Activated B cell treated with CpG ODN at 0.5 μM for 24 hours (primary cell): ENCODE results near the gene ENTHD1. TPM values are rescaled to one million over a fixed set of nuclear protein-coding genes. Genes with fewer than 3 reads are reported as not detected.
A peak's percentile ranks its signal among the peaks of the same experiment; 100 is the strongest.
"Not testable (repeated sequence)": the region's sequence is repeated elsewhere in the genome, so short reads cannot be mapped to it uniquely, and the experiment has no call there.

Experiments
- ATAC-seq: fragments of 200-7000 bp; cut with Tn5 transposase; one replicate; pipeline ENCODE4 v1.10.0; 2021; ENCODE audit warnings: low read depth, mild to moderate bottlenecking, moderate library complexity
- CTCF ChIA-PET: fragments of 350-600 bp; sonication (Branson Sonifier 250); formaldehyde crosslinking; loops from one replicate; lab custom pipeline; 2021; ENCODE audit warnings: antibody characterized with exemption; lab: Charles Lee
- POLR2A ChIA-PET: fragments of 350-600 bp; sonication (Branson Sonifier 250); formaldehyde crosslinking; loops from one replicate; lab custom pipeline; 2021; ENCODE audit warnings: antibody characterized with exemption; lab: Charles Lee
- DNase-seq: peaks from one replicate; pipeline ENCODE4 v3.0.0; 2022
- H3K27ac Mint-ChIP-seq: one replicate; pipeline ENCODE4 v1.8.0; 2020; ENCODE audit warnings: mixed read lengths
- H3K27me3 Mint-ChIP-seq: one replicate; pipeline ENCODE4 v1.8.0; 2021; ENCODE audit warnings: mixed read lengths
- H3K36me3 Mint-ChIP-seq: one replicate; pipeline ENCODE4 v1.8.0; 2021; ENCODE audit warnings: low read depth, mixed read lengths
- H3K4me1 Mint-ChIP-seq: one replicate; pipeline ENCODE4 v1.8.0; 2021; ENCODE audit warnings: mixed read lengths
- H3K4me3 Mint-ChIP-seq: one replicate; pipeline ENCODE4 v1.8.0; 2020; ENCODE audit warnings: mild to moderate bottlenecking, mixed read lengths
- H3K9me3 Mint-ChIP-seq: one replicate; pipeline ENCODE4 v1.8.0; 2020; ENCODE audit warnings: mixed read lengths
- CTCF ChIP-seq: fragments of 200-600 bp; IDR thresholded peaks from one replicate; pipeline ENCODE4 v1.8.0; 2022; ENCODE audit warnings: antibody characterized with exemption, mild to moderate bottlenecking
- intact Hi-C: fragments of 100-400 bp; cut with micrococcal nuclease; formaldehyde crosslinking; loops from one replicate; pipeline ENCODE4 v1.15.1; 2024
- total RNA-seq: library from RNA; stranded (reverse); gene quantifications from 2 replicates; pipeline ENCODE4 v1.2.3, GENCODE V29; 2022

ENTHD1 gene
- total RNA-seq, 1 donor from 2014 or later, result not detected

GRCh38 chr22:39906207-39906606 lies 12.6 kb upstream of the ENTHD1 start:
- ChIA-PET CTCF (no interaction called here), POLR2A (no interaction called here)
- Mint-ChIP-seq H3K27me3 (no peaks in the 10 kb centered on the region), H3K27ac (no peak overlapping the region), H3K36me3 (peaks cover 8% of the 10 kb centered on the region), H3K4me1 (peaks cover 57% of the 10 kb centered on the region), H3K4me3 (no peak overlapping the region), H3K9me3 (no peaks in the 10 kb centered on the region)
- TF ChIP-seq CTCF, result no peak
- intact Hi-C loops, result no loop called here
- no peak for DNase-seq
- no peak for ATAC-seq

GRCh38 chr22:39905687-39906086 lies 12.1 kb upstream of the ENTHD1 start:
- no peak for TF ChIP-seq CTCF
- no peak overlapping the region for H3K4me3 Mint-ChIP-seq
- no peaks in the 10 kb centered on the region for H3K27me3 Mint-ChIP-seq
- no peak for ATAC-seq
- intact Hi-C loops, result no loop called here
- CTCF ChIA-PET, result no interaction called here
- no peaks in the 10 kb centered on the region for H3K9me3 Mint-ChIP-seq
- peaks cover 58% of the 10 kb centered on the region for H3K4me1 Mint-ChIP-seq
- DNase-seq, result no peak
- H3K36me3 Mint-ChIP-seq, result peaks cover 8% of the 10 kb centered on the region
- H3K27ac Mint-ChIP-seq, result no peak overlapping the region
- POLR2A ChIA-PET, result no interaction called here

- no peak for TF ChIP-seq CTCF
- H3K27ac Mint-ChIP-seq, result no peak overlapping the region
Observed at GRCh38 chr22:39904862-39905261, 11.3 kb upstream of the ENTHD1 start.

GRCh38 chr22:39904024-39904423 lies 10.5 kb upstream of the ENTHD1 start:
- H3K36me3 Mint-ChIP-seq, H3K27ac Mint-ChIP-seq, DNase-seq, H3K9me3 Mint-ChIP-seq, CTCF ChIA-PET, POLR2A ChIA-PET, H3K27me3 Mint-ChIP-seq, ATAC-seq, H3K4me3 Mint-ChIP-seq: not testable (repeated sequence)
- H3K4me1 Mint-ChIP-seq, result peaks cover 62% of the 10 kb centered on the region
- intact Hi-C loops, result loop anchor here (5.0 kb wide), 1 partner anchor 33 kb away; no protein-coding TSS in a partner anchor

More at GRCh38 chr22:39904862-39905261, 11.3 kb upstream of the ENTHD1 start:
- ATAC-seq (no peak), DNase-seq (no peak)
- Mint-ChIP-seq H3K27me3 (no peaks in the 10 kb centered on the region), H3K36me3 (peaks cover 8% of the 10 kb centered on the region), H3K4me1 (peaks cover 60% of the 10 kb centered on the region), H3K9me3 (no peaks in the 10 kb centered on the region), H3K4me3 (no peak overlapping the region)
- POLR2A ChIA-PET, result no interaction called here
- CTCF ChIA-PET, result no interaction called here
- intact Hi-C loops, result loop anchor here (5.0 kb wide), 1 partner anchor 32 kb away; no protein-coding TSS in a partner anchor

GRCh38 chr22:39901565-39902146 lies 8.1 kb upstream of the ENTHD1 start:
- no peak for TF ChIP-seq CTCF
- ATAC-seq (no peak), DNase-seq (no peak)
- Mint-ChIP-seq H3K9me3 (no peaks in the 10 kb centered on the region), H3K36me3 (peaks cover 8% of the 10 kb centered on the region), H3K4me1 (peaks cover 60% of the 10 kb centered on the region), H3K27me3 (no peaks in the 10 kb centered on the region), H3K4me3 (peak overlapping the region; percentile 75), H3K27ac (peak overlapping the region; percentile 90)
- POLR2A ChIA-PET, result no interaction called here
- intact Hi-C loops, result loop anchor here (2.0 to 5.0 kb wide), 2 partner anchors 15 to 36 kb away; no protein-coding TSS in a partner anchor
- CTCF ChIA-PET, result no interaction called here
